GM19452 (cell line): ENCODE data around the gene EHMT2.

Experiments
- ATAC-seq: cut with Tn5 transposase; IDR thresholded peaks from one replicate; pipeline ENCODE4 v1.9.1; 2021; ENCODE audit not compliant: unreplicated experiment

EHMT2 gene

GRCh38 chr6:31892821-31893220 lies 4.7 kb downstream of the EHMT2 start:
- no peak for ATAC-seq

- ATAC-seq, result no peak
Measured at GRCh38 chr6:31889331-31889972, 8.0 kb downstream of the EHMT2 start.

- no peak for ATAC-seq
Measured at GRCh38 chr6:31888276-31889258, 8.9 kb downstream of the EHMT2 start.

- no peak for ATAC-seq
Measured at GRCh38 chr6:31887173-31888007, 10.1 kb downstream of the EHMT2 start.

- no peak for ATAC-seq
Measured at GRCh38 chr6:31886541-31886991, 10.9 kb downstream of the EHMT2 start.

GRCh38 chr6:31884528-31885035 lies 12.9 kb downstream of the EHMT2 start:
- ATAC-seq, result no peak

- ATAC-seq, result no peak
Measured at GRCh38 chr6:31883676-31884075, 13.8 kb downstream of the EHMT2 start.

GRCh38 chr6:31882344-31882743 lies 15.2 kb downstream of the EHMT2 start:
- no peak for ATAC-seq

- no peak for ATAC-seq
Measured at GRCh38 chr6:31881136-31881859, 16.2 kb downstream of the EHMT2 start.

- no peak for ATAC-seq
Measured at GRCh38 chr6:31880616-31881015, 16.9 kb downstream of the EHMT2 start.

GRCh38 chr6:31879901-31880300 lies 17.6 kb downstream of the EHMT2 start:
- ATAC-seq, result no peak

GRCh38 chr6:31879143-31879542 lies 18.4 kb downstream of the EHMT2 start:
- no peak for ATAC-seq

GRCh38 chr6:31878726-31879125 lies 18.8 kb downstream of the EHMT2 start, which contains the start of gene SLC44A4:
Gene SLC44A4 (minus strand): TSS chr6:31878997. CDS start chr6:31878980, 17 bp downstream.
- ATAC-seq, result no peak

- ATAC-seq, result no peak
Measured at GRCh38 chr6:31878222-31878621, 19.3 kb downstream of the EHMT2 start.

- no peak for ATAC-seq
Measured at GRCh38 chr6:31877651-31878161, 19.8 kb downstream of the EHMT2 start.

GRCh38 chr6:31877125-31877650 lies 20.3 kb downstream of the EHMT2 start:
- ATAC-seq, result no peak

- ATAC-seq, result no peak
Measured at GRCh38 chr6:31876357-31876756, 21.1 kb downstream of the EHMT2 start.

GRCh38 chr6:31875877-31876276 lies 21.6 kb downstream of the EHMT2 start:
- no peak for ATAC-seq

GRCh38 chr6:31874836-31875572 lies 22.5 kb downstream of the EHMT2 start:
- no peak for ATAC-seq
